Uterus (tissue), 2 donors: ENCODE data around the gene IGFLR1.

Experiments
- CTCF ChIP-seq, 4 experiments: fragments of 200-600 bp in 2 of 4; fragments of 450-650 bp in 2 of 4; sonication (generic) in 2 of 4; IDR thresholded peaks; one replicate each; pipeline ENCODE4 v1.5.1; 2016 to 2019; ENCODE audit warnings: antibody characterized with exemption in 4 of 4, mild to moderate bottlenecking in 2 of 4, moderate library complexity in 1 of 4
- POLR2A ChIP-seq, 2 donors: fragments of 450-650 bp; IDR thresholded peaks; one replicate each; pipeline ENCODE4 v1.6.1; 2016; ENCODE audit warnings: antibody characterized with exemption in 2 of 2, mild to moderate bottlenecking in 1 of 2, moderate library complexity in 1 of 2

GRCh38 chr19:35692010-35692409, 50.2 kb downstream of the IGFLR1 start:
- TF ChIP-seq CTCF (IDR thresholded peaks at IDR 0.05) (no peak), POLR2A (IDR thresholded peaks at IDR 0.05) (no peak)
